Thymus (tissue), 11 donors: ENCODE data around the gene TFIP11. TPM values are rescaled to one million over a fixed set of nuclear protein-coding genes. Genes with fewer than 3 reads are reported as not detected.
A peak's percentile ranks its signal among the peaks of the same experiment; 100 is the strongest.

Experiments
- DNase-seq, 9 donors: peaks; one replicate each; pipeline ENCODE4 v3.0.0-alpha.2; 2013; ENCODE audit warnings: low spot score in 9 of 9, low read depth in 6 of 9, missing footprints in 1 of 9
- H3K27ac ChIP-seq, 2 donors: one replicate each; pipeline ENCODE4 v1.5.1; 2013; ENCODE audit warnings: control low read depth in 1 of 2, low read depth in 1 of 2, low read length in 1 of 2, mild to moderate bottlenecking in 1 of 2, moderate library complexity in 1 of 2
- H3K27me3 ChIP-seq, 2 donors: one replicate each; pipeline ENCODE4 v1.5.1; 2013; ENCODE audit warnings: low read length in 1 of 2; ENCODE audit not compliant: control insufficient read depth in 2 of 2, insufficient read depth in 1 of 2
- H3K36me3 ChIP-seq, 2 donors: one replicate each; pipeline ENCODE4 v1.5.1; 2013; ENCODE audit warnings: low read length in 1 of 2, mild to moderate bottlenecking in 1 of 2, moderate library complexity in 1 of 2; ENCODE audit not compliant: control insufficient read depth in 2 of 2, insufficient read depth in 2 of 2
- H3K4me1 ChIP-seq, 2 donors: one replicate each; pipeline ENCODE4 v1.5.1; 2013; ENCODE audit warnings: low read length in 2 of 2; ENCODE audit not compliant: control insufficient read depth in 2 of 2, insufficient read depth in 2 of 2
- H3K4me3 ChIP-seq, 2 donors: one replicate each; pipeline ENCODE4 v1.5.1; 2013; ENCODE audit warnings: low read length in 2 of 2, control low read depth in 1 of 2, mild to moderate bottlenecking in 1 of 2
- H3K9me3 ChIP-seq, 2 donors: one replicate each; pipeline ENCODE4 v1.5.1; 2013; ENCODE audit warnings: low read length in 1 of 2, mild to moderate bottlenecking in 1 of 2; ENCODE audit not compliant: control insufficient read depth in 2 of 2, insufficient read depth in 1 of 2
- WGBS: extraction: QIAGEN DNeasy Blood & Tissue Kit; methylation state at CpG from one replicate; pipeline ENCODE4 v1.1.7; 2013; 5-methylcytosine and 5-hydroxymethylcytosine counted together
- polyA plus RNA-seq: library from polyadenylated mRNA; stranded (reverse); fragments of 200-250 nt; gene quantifications from one replicate; pipeline ENCODE4 v1.2.3, GENCODE V29; 2013
- total RNA-seq: library from RNA; stranded (reverse); fragments of 120-200 nt; gene quantifications from one replicate; pipeline ENCODE4 v1.2.4, GENCODE V29; 2013
- donor health status: healthy.

TFIP11 gene
- total and polyA plus RNA-seq, 2 donors: 32.9 to 39.6 TPM

- Histone ChIP-seq H3K27ac (no peak overlapping the region), H3K36me3 (no peaks in the 10 kb centered on the region), H3K4me3 (no peak overlapping the region), H3K27me3 (no peaks in the 10 kb centered on the region), H3K9me3 (no peaks in the 10 kb centered on the region), H3K4me1 (peaks cover 0 to 3% of the 10 kb centered on the region in 2 donors)
- 71% methylated on average over 7 of the region's 7 CpGs for WGBS
- no peak for DNase-seq
Measured at GRCh38 chr22:26553056-26553752, 40.9 kb upstream of the TFIP11 start.

DNA sequence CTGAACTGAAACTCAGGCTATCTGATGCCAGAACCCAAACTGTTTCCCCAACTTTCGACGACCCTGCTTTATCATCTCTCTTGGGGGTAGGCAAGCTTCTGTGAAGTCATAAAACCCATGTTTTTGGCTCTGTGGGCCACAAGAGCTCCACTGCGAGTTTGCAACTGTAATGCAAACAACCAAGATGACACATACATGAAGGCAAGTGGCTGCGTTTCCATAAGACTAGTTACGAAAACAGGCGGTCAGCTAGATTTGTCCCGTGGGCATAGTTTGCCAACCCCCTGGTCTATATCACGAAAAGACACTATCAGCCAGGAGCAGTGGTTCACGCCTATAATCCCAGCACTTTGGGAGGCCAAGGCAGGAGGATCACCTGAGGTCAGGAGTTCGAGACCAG, 40.2 kb upstream of the TFIP11 start:
- H3K9me3 ChIP-seq: no peaks in the 10 kb centered on the region
- peaks cover 0 to 3% of the 10 kb centered on the region in 2 donors for H3K4me1 ChIP-seq
- no peak overlapping the region for H3K27ac ChIP-seq
- WGBS: 78% methylated on average over 10 of the region's 10 CpGs
- no peak overlapping the region for H3K4me3 ChIP-seq
- H3K36me3 ChIP-seq: no peaks in the 10 kb centered on the region
- no peaks in the 10 kb centered on the region for H3K27me3 ChIP-seq
- DNase-seq: no peak

- Histone ChIP-seq H3K9me3 (no peaks in the 10 kb centered on the region), H3K27ac (no peak overlapping the region), H3K36me3 (no peaks in the 10 kb centered on the region), H3K4me1 (peaks cover 0 to 7% of the 10 kb centered on the region in 2 donors), H3K27me3 (no peaks in the 10 kb centered on the region), H3K4me3 (no peak overlapping the region)
- WGBS: 96% methylated on average over 2 of the region's 2 CpGs
- no peak for DNase-seq
Measured at GRCh38 chr22:26551568-26551967, 39.3 kb upstream of the TFIP11 start.

GRCh38 chr22:26550498-26551033, 38.3 kb upstream of the TFIP11 start:
- Histone ChIP-seq H3K36me3 (no peaks in the 10 kb centered on the region), H3K9me3 (no peaks in the 10 kb centered on the region), H3K27me3 (no peaks in the 10 kb centered on the region), H3K4me3 (no peak overlapping the region), H3K27ac (no peak overlapping the region), H3K4me1 (peaks cover 0 to 7% of the 10 kb centered on the region in 2 donors)
- DNase-seq: no peak
- WGBS: 96% methylated on average over 8 of the region's 8 CpGs

DNA sequence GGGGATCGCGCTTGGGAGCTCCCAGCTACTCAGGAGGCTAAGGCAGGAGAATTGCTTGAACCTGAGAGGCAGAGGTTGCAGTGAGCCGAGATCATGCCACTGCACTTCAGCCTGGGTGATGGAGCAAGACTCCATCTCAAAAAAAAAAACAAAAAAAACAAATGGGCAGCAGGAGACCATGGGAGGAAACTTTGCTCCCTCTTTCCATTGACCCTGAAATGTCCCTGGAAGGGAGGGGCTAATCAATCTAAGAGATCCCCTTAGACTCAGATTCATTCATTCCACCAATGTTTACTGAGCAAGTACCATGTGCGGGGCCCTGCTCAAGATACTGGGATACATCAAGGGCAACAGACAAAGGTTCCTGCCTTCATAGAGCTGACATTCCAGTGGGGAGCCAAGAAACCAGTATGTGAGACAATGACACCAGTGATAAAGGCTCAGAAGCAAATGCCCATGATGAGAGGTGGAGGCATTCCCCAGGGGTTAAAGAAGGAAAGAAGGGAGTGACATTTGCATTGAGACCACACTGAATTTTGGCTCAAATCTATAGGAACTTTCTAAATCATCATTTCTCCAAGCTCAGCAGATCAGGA, 37.7 kb upstream of the TFIP11 start:
- H3K4me3 ChIP-seq: no peak overlapping the region

DNA sequence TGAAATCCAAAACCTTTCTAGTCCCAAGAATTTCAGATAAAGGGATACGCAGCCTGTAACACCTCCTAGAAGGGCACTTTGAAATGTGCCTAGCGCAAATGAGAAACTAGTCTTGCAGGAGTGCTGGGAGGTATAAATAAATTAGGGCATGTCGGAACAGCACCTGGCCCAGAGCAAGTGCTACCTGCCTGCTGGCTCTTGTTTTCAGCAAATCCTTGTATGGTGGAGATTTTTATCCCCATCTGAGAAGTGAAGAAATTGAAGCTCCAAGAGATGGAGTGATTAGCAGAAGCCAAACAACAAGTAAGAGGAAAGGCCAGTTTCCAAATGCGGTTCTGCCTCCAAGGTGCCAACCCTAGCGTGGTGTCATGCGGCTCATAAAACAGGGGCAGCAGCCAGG, 36.7 kb upstream of the TFIP11 start:
- peaks cover 0 to 7% of the 10 kb centered on the region in 2 donors for H3K4me1 ChIP-seq

More for the DNA sequence above, 37.7 kb upstream of the TFIP11 start:
- Histone ChIP-seq H3K9me3 (no peaks in the 10 kb centered on the region), H3K27ac (no peak overlapping the region), H3K4me1 (peaks cover 0 to 7% of the 10 kb centered on the region in 2 donors), H3K27me3 (no peaks in the 10 kb centered on the region), H3K36me3 (no peaks in the 10 kb centered on the region)
- no peak for DNase-seq
- 99% methylated on average over 4 of the region's 4 CpGs for WGBS

DNA sequence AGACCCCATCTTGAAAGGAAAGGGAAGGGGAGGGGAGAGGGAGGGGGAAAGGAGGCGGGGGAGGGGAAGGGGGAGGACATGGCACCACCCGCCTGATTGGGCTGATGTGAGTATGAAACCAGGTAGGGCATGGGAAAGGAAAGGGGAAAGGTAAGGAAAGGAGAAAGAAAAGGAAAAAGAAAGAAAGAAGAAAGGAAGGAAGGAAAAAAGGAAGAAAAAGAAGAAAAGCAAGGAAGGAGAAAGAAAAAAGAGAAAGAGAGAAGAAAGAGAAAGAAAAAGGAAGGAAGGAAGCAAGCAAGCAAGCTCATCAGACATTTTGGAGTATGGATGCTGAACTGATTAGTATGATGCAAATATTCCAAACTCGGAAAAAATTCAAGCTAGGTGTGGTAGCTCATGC, 36.0 kb upstream of the TFIP11 start:
- Histone ChIP-seq H3K4me3 (no peak overlapping the region), H3K27me3 (no peaks in the 10 kb centered on the region), H3K4me1 (peaks cover 0 to 7% of the 10 kb centered on the region in 2 donors), H3K9me3 (no peaks in the 10 kb centered on the region), H3K27ac (no peak overlapping the region), H3K36me3 (no peaks in the 10 kb centered on the region)
- DNase-seq: no peak
- 97% methylated on average over 3 of the region's 3 CpGs for WGBS

More for the DNA sequence above, 36.7 kb upstream of the TFIP11 start:
- Histone ChIP-seq H3K9me3 (no peaks in the 10 kb centered on the region), H3K27ac (peak overlapping the region; percentile 32 to 62), H3K4me3 (no peak overlapping the region), H3K36me3 (no peaks in the 10 kb centered on the region), H3K27me3 (no peaks in the 10 kb centered on the region)
- 91% methylated on average over 6 of the region's 6 CpGs for WGBS
- DNase-seq: no peak

GRCh38 chr22:26547837-26548236, 35.6 kb upstream of the TFIP11 start:
- H3K27me3 ChIP-seq: no peaks in the 10 kb centered on the region

DNA sequence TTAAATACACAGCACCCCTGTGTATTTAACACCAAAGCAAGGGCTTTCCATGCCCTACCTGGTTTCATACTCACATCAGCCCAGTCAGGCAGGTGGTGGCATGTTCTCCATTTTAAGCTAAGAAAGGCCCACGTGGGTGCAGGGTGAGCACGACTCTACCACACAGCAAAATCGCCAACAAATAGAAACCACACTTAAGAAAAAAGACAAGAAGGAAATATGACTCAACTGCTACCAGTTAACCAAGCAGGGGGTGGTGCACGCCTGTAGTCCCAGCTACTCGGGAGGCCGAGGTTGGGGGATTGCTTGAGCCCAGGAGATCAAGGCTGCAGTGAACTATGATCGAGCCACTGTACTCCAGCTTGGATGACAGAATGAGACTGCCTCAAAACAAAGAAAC, 35.2 kb upstream of the TFIP11 start:
- Histone ChIP-seq H3K9me3 (no peaks in the 10 kb centered on the region), H3K36me3 (peaks cover 4 to 6% of the 10 kb centered on the region in 2 donors), H3K4me3 (no peak overlapping the region), H3K27ac (no peak overlapping the region), H3K27me3 (no peaks in the 10 kb centered on the region), H3K4me1 (peaks cover 3 to 15% of the 10 kb centered on the region in 2 donors)
- no peak for DNase-seq
- 76% methylated on average over 7 of the region's 7 CpGs for WGBS

More at GRCh38 chr22:26547837-26548236, 35.6 kb upstream of the TFIP11 start:
- Histone ChIP-seq H3K9me3 (no peaks in the 10 kb centered on the region), H3K36me3 (peaks cover 0 to 2% of the 10 kb centered on the region in 2 donors), H3K4me1 (peaks cover 1 to 11% of the 10 kb centered on the region in 2 donors), H3K4me3 (no peak overlapping the region), H3K27ac (no peak overlapping the region)
- WGBS: 98% methylated on average over 4 of the region's 4 CpGs
- no peak for DNase-seq
